AG04450 (cell line): Measurements from ENCODE around the gene SEC24B. TPM values are rescaled to one million over a fixed set of nuclear protein-coding genes. Genes with fewer than 3 reads are reported as not detected.
"Not testable (repeated sequence)": the region's sequence is repeated elsewhere in the genome, so short reads cannot be mapped to it uniquely, and the experiment has no call there.

Experiments
- CTCF ChIA-PET: fragments of 300-600, 350-600 bp; formaldehyde crosslinking; extraction: SDS; loops from one replicate; lab custom pipeline; 2022; ENCODE audit warnings: antibody characterized with exemption, inconsistent platforms; lab: Charles Lee
- POLR2A ChIA-PET: fragments of 350-600 bp; formaldehyde crosslinking; extraction: SDS; loops from one replicate; lab custom pipeline; 2021; ENCODE audit warnings: antibody characterized with exemption, inconsistent platforms; lab: Yijun Ruan, JAX
- DNase-seq: peaks from one replicate; pipeline ENCODE4 v3.0.0-alpha.2; 2011; ENCODE audit warnings: low read depth, low spot score
- H3K27ac ChIP-seq: one replicate; pipeline ENCODE4 v1.5.1; 2012; ENCODE audit warnings: low read depth, low read length, control low read depth
- H3K27me3 ChIP-seq: one replicate; pipeline ENCODE4 v1.6.0; 2012; ENCODE audit warnings: low read length; ENCODE audit not compliant: control insufficient read depth, insufficient read depth
- H3K4me3 ChIP-seq: 2 replicates; pipeline ENCODE4 v1.5.1; 2011; ENCODE audit warnings: mild to moderate bottlenecking, low read depth, low read length, control low read depth
- H3K9me3 ChIP-seq: 2 replicates; pipeline ENCODE4 v1.5.1; 2012; ENCODE audit warnings: low read length; ENCODE audit not compliant: control insufficient read depth, insufficient read depth
- CTCF ChIP-seq: IDR thresholded peaks from 2 replicates; pipeline ENCODE4 v1.5.1; 2011; ENCODE audit warnings: low read depth, low read length, control low read depth, inconsistent platforms
- polyA plus RNA-seq: library from polyadenylated mRNA; depleted of rRNA; stranded (reverse); fragments of >200 nt; gene quantifications from 2 replicates; pipeline ENCODE4 v1.2.3, GENCODE V29; 2011

The SEC24B gene
- polyA plus RNA-seq, 1 experiment = 55.9 TPM

DNA sequence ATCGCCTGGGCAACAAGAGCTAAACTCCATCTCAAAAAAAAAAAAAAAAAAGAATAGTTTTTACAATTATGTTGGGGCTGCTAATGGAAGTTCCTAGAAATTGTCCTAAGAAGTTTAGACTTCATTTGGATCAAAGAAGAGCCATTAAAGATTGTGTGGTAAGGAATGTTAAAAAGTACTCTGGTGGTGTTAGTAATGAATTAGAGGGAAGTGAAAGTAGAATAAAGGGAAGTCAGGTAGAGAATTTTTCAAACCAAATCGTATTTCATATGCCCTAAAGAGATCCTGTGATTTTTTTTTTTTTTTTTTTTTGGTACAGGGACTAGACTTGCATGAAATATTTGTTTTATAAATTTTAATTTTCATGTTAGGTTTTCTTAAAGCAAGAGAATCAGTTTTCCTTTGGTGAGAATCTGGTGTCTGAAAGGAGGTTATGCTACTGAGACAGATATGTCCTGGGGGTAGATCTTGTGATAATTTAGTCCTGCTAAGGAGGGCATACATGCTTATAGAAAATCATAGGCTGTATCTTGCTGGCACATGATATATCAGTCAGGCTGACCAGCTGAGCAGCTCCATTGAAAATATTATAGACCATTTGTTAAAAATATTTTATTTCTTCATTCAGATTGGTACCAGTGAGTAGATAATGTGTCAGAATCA, 10.7 kb downstream of the SEC24B start:
- ChIA-PET POLR2A (no interaction called here), CTCF (interaction anchor here (0.6 to 3.9 kb wide), 2 partner anchors 11 to 1569 kb away, joined by 4 to 24 read pairs; partner anchors contain the start of gene SEC24B)
- H3K4me3 ChIP-seq = no peak overlapping the region
- TF ChIP-seq CTCF = no peak
- H3K27me3 ChIP-seq = no peaks in the 10 kb centered on the region
- no peak for DNase-seq
- no peak overlapping the region for H3K27ac ChIP-seq
- no peaks in the 10 kb centered on the region; the same call in 1 of the 2 replicates for H3K9me3 ChIP-seq

DNA sequence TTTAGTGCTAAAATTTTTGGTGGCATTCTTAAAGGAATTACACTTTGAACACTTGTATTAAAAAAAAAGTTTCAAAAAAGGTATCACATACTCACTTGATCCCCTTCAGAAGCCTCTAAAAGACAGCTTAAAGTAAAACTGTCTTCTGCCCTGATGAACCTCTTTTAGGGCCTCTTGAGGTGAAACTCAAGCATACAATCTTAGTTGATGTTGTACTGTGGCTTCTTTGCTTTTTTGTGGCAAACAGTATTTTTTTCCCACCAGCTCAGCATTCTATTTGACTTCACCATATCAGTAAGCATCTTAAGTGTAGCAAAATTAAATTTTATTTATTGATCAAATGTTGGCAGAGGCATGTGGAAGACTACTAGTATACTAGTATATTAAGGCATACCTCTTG, 13.7 kb downstream of the SEC24B start:
- H3K27ac ChIP-seq = no peak overlapping the region
- ChIA-PET CTCF (interaction anchor here (1.9 kb wide), 1 partner anchor 14 kb away, joined by 8 read pairs; the partner anchor contains the start of gene SEC24B), POLR2A (no interaction called here)
- H3K9me3 ChIP-seq = no peaks in the 10 kb centered on the region; the same call in 1 of the 2 replicates
- no peak for TF ChIP-seq CTCF
- DNase-seq = no peak
- no peaks in the 10 kb centered on the region for H3K27me3 ChIP-seq
- H3K4me3 ChIP-seq = no peak overlapping the region

DNA sequence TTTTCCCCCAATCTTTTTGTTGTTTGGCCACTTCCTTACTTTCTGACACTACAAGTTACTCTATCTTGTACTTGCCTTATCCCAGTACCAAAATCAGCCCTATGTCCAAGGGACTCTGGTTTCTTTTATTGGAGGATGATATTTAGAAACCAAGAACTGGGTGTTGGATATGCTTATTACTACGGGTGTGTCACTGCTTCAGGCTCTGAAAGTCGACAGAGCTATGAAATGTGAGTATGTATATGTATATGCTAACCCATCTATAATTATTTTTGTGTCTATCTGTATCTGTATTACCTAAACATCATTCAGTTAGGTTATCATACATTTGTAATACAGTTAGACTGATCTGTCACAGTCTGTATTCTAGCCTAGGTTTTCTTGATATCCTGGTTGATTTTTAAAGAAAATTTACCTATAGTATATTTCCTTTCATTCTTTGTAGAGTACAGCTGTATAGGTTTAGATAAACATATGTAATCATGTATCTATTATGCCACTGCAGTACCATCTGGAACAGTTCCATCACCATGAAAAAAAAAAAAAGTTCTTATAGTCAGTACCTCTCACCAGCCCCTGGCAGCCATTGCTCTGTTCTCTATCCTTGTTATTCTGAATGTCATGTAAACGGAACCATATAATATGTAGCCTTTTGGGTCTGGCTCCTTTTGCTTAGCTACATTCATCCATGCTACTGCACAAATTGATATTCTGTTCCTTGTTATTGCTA, 18.1 kb downstream of the SEC24B start:
- Histone ChIP-seq H3K9me3 (no peaks in the 10 kb centered on the region), H3K4me3 (no peak overlapping the region), H3K27ac (no peak overlapping the region), H3K27me3 (no peaks in the 10 kb centered on the region)
- POLR2A ChIA-PET = interaction anchor here (0.6 kb wide), 2 partner anchors 83 to 96 kb away, joined by 3 read pairs; no protein-coding TSS in a partner anchor
- no peak for DNase-seq
- TF ChIP-seq CTCF = no peak
- CTCF ChIA-PET = interaction anchor here (0.6 to 1.3 kb wide), 2 partner anchors 18 to 41 kb away, joined by 3 to 7 read pairs; partner anchors contain the start of gene SEC24B

GRCh38 chr4:109453110-109453509, 19.5 kb downstream of the SEC24B start:
- H3K27ac ChIP-seq, H3K9me3 ChIP-seq, POLR2A ChIA-PET, CTCF ChIA-PET, H3K27me3 ChIP-seq, H3K4me3 ChIP-seq, DNase-seq: not testable (repeated sequence)

- H3K4me3 ChIP-seq = no peak overlapping the region
- H3K27ac ChIP-seq = no peak overlapping the region
- DNase-seq = no peak
- POLR2A ChIA-PET = no interaction called here
- H3K9me3 ChIP-seq = no peaks in the 10 kb centered on the region; the same call in 1 of the 2 replicates
- no peaks in the 10 kb centered on the region for H3K27me3 ChIP-seq
- no peak for TF ChIP-seq CTCF
- CTCF ChIA-PET = interaction anchor here (1.1 kb wide), 1 partner anchor 29 kb away, joined by 4 read pairs; the partner anchor contains the start of gene SEC24B
These were observed 28.7 kb downstream of the SEC24B start for GRCh38 chr4:109462297-109462696.
